ENCODE results near the gene BTAF1.
"Not testable (repeated sequence)": the region's sequence is repeated elsewhere in the genome, so short reads cannot be mapped to it uniquely, and the experiment has no call there.

The BTAF1 gene

GRCh38 chr10:91923371-91924211, at the start of gene BTAF1:
BTAF1 (plus strand) TSS chr10:91923770; CDS start chr10:91924077, 307 bp downstream.
- DNase-seq, result peak; percentile 87

- no peak for DNase-seq
These were observed 48.4 kb upstream of the BTAF1 start for GRCh38 chr10:91875156-91875555.

GRCh38 chr10:91875779-91876178, 47.8 kb upstream of the BTAF1 start:
- DNase-seq, result no peak

GRCh38 chr10:91879515-91880170, 43.9 kb upstream of the BTAF1 start:
- no peak for DNase-seq

GRCh38 chr10:91880310-91880709, 43.3 kb upstream of the BTAF1 start:
- no peak for DNase-seq

GRCh38 chr10:91883549-91884444, 39.8 kb upstream of the BTAF1 start:
- no peak for DNase-seq

- DNase-seq, result no peak
These were observed 39.0 kb upstream of the BTAF1 start for GRCh38 chr10:91884536-91884935.

GRCh38 chr10:91885362-91886079, 38.0 kb upstream of the BTAF1 start:
- no peak for DNase-seq

GRCh38 chr10:91886954-91887271, 36.7 kb upstream of the BTAF1 start:
- no peak for DNase-seq

GRCh38 chr10:91887272-91888076, 36.1 kb upstream of the BTAF1 start:
- DNase-seq, result peak; percentile 5

- no peak for DNase-seq
These were observed 32.2 kb upstream of the BTAF1 start for GRCh38 chr10:91891125-91892001.

GRCh38 chr10:91893051-91893450, 30.5 kb upstream of the BTAF1 start:
- no peak for DNase-seq

GRCh38 chr10:91894261-91894685, 29.3 kb upstream of the BTAF1 start:
- DNase-seq, result not testable (repeated sequence)

GRCh38 chr10:91896212-91896756, 27.3 kb upstream of the BTAF1 start:
- DNase-seq, result no peak

- no peak for DNase-seq
These were observed 26.1 kb upstream of the BTAF1 start for GRCh38 chr10:91897421-91897820.

- DNase-seq, result peak; percentile 9
These were observed 21.5 kb upstream of the BTAF1 start for GRCh38 chr10:91901784-91902677.

GRCh38 chr10:91907033-91907594, 16.5 kb upstream of the BTAF1 start:
- DNase-seq, result no peak

GRCh38 chr10:91907914-91908336, 15.6 kb upstream of the BTAF1 start:
- no peak for DNase-seq
